GM19193 (cell line): Measurements from ENCODE around the gene DMKN.

Experiments used
- POLR2A ChIP-seq: IDR thresholded peaks from 4 replicates; pipeline ENCODE4 v1.6.1; 2011; ENCODE audit not compliant: insufficient read depth, insufficient read length; ENCODE audit errors: extremely low read depth

DMKN gene

DNA sequence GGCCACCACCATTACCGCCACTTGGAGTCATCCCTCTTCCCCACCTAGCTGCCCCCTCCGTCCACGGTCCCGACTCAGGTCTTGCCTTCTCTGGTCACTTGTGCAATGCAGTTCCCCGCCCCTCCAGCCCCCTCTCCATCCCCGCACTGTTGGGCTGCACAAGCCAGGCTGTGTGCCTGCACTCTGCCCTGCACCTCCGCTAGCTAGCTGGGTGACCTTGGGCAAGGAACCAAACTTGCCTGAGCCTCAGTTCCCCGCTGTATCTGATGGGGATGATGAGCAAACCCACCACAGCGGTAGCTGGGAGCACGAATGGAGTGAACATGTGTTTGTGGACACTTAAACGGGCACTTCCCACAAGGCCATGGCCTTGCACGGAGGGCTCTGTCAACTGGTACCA is 26.4 kb upstream of the DMKN start:
- no peak for TF ChIP-seq POLR2A

DNA sequence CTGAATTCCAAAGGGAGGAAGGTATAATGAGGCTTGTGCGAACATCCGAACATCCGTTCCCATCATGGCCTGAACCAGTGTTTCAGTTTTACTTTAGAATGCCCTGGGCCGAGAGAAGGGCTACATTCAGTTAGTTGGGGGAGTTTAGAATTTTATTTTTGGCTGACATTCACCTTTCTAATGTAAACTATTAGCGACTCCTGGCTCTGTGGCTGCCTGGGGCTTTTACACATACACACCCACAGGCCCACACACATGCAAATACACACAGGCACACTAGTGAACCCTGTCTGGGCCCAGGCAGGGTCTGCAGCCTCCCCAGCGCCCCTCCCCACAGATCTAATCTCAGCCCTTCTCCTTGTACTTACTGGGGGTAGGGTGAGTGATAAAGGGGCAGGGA is 25.9 kb upstream of the DMKN start:
- TF ChIP-seq POLR2A = no peak

DNA sequence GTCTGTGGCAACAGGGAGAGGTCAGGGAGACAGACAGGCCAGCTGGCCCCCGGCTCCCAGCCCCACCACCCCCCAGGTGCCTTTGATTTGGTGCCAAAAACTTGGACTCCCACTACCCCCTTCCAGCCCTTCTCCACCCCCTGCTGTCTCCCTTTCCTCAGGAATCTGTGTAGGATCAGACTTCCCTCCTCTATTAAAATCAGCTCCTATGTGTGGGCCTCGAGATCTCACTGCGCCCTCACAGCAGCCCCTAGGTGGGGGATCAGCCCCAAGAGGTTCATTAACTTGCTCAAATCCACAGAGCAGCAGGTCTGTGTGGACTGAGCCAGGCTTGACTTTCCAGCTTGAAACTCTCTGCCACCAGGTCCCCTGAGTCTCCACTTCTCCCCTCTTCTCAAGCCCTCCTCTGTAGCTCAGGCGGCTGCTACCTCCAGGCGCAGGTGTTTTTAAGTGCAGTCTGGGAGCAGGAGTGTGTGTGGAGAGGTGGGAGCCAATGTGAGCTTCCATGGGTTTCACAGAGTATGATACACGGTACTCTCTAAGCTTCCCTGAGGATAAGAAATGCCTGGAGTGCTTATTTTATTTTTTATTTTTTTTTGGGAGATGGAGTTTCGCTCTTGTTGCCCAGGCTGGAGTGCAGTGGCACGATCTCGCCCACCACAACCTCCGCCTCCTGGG is 21.5 kb upstream of the DMKN start:
- TF ChIP-seq POLR2A = no peak

- TF ChIP-seq POLR2A = no peak
These were observed 20.5 kb upstream of the DMKN start for GRCh38 chr19:35533822-35534392.

GRCh38 chr19:35533201-35533821 is 19.9 kb upstream of the DMKN start, which contains the start of gene GAPDHS:
Gene GAPDHS, plus strand, starts transcription at chr19:35533456. Its CDS starts 72 bp downstream, at chr19:35533528.
- TF ChIP-seq POLR2A = no peak

- no peak for TF ChIP-seq POLR2A
These were observed 17.8 kb upstream of the DMKN start for GRCh38 chr19:35531291-35531690.

DNA sequence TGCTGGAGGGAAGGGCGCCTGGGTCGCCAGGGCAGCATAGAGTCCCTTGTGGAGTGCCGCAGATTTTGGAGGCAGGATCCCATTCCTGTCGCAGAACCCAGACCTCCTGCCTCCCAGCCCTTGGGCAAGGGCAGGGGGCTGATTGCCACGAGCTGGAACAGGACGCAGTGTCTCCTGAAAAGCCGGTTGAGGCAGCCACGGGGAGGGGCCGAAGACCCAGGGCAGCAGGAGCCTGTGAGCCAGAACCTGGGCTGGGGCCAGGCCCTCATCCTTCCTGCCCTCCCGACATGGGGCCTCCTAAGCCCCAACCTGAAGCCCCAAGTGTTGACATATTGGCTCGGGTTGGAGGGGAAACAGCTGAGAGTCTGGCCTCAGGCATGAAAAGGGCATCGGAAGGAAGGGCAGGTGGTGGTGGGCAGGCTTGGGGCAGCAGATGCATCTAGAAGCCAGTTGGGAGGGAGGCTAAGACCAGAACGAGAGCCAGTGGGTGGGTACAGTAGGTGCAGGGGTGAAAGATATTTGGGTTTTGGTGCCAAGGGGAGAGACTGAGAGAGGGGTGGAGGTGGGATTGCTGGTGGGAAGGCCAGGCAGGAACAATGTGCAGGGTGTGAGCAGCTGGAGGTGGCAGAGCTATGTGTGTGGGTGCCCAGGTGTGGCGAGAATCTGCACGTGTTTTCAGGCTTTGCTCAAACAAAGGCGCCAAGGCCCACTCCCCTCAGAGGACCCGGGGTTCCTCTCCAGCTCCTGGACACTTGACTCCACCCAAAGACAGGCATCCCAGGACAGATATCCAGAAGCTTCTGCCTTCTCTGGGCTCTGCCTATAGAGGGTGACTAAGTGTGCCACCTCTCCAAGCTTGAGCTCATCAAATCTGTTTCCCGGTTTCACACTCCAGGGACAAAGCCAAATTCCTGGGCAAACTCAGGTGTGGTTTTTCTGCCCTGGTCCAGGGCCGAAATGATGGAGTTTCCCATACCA is 16.1 kb upstream of the DMKN start:
- no peak for TF ChIP-seq POLR2A

DNA sequence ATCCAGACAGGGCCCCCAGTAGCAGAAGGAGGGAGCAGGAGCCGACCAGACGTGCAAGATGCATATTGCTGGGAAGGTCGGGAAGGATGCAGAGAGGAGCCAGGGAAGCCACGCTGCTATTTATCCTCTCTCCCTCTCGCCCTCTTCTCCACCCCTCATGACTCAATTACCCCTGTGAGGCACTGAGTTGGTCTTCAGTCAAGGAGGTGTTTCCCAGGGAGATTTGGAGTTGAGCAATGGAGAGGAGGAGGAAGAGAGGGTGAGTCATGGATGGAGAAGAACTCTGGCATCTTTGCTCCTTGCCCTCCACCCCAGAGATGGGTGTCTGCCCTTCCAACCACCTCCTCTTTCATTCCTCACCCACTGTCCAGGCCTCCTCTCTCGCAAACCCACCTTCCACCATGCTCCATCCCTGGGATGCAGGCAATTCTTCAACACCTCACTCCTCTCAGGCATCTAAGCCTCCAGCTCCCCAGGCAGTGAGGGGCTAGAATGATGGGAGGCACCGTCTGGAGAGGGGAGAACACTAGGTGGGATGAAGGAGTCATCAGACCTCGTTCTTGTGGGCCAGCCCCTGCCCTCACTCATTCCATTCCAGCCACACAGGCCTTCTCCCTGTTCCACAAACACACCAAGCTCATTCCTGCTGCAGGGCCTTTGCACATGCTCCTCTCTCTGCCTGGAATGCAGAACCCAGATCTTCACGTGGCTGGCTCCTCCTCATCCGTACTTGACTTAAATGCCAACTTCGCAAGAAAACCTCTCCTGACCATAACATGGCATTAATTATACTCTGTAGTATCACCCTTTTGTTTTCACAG is 15.0 kb upstream of the DMKN start, which contains the start of gene SBSN:
SBSN (minus strand) TSS at position 94 of the 821 bp plus-strand sequence; CDS start at position 64, 30 bp downstream.
- no peak for TF ChIP-seq POLR2A

DNA sequence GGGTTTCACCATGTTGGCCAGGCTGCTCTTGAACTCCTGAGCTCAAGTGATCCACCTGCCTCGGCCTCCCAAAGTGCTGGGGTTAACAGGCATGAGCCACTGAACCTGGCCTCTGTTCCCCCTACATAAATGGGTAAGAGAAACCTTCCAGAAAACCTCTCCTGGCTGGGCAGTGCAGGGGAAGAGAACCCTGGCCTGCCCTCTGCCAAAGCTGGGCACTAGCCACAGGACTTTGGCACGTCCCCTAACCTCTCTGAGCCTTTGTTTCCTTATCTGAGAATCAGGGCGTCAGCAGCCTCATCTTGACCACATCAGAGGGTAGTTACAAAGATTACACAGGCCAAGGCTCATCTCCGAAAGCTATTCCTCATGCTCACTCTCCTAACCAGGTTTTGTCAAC is 12.4 kb upstream of the DMKN start:
- TF ChIP-seq POLR2A = no peak

GRCh38 chr19:35524181-35524837 is 10.9 kb upstream of the DMKN start:
- TF ChIP-seq POLR2A = no peak

GRCh38 chr19:35522745-35523327 is 9.4 kb upstream of the DMKN start:
- TF ChIP-seq POLR2A = no peak

DNA sequence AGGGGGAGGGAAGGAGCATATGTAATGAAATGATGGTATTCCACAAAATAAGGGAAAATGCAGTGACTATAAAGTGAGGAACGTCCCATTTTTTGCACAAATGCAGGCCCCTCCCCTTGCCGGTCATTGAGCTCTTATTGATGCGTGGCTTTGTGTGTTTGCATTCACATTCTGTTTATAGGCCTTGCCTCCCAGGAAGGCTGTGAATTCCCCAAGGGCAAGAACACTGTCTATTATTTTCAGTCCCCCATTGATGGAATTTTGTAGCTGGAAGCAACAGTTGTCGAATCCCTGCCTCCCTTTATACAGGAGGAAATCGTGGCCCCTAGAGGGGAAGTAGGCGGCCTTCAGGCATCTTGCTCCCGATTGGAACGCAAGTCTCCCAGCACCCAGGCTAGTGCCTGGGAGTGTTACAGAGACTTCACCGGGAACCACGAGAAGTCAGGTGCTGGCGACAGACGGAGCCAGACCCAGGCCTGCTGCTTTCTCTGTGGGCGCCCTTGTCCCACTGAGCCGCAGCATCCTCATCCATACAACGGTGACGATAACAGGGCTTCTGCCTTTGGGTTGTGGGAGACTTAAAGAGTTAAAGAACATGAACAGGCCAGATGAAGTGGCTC is 7.8 kb upstream of the DMKN start:
- no peak for TF ChIP-seq POLR2A

- TF ChIP-seq POLR2A = no peak
These were observed 5.8 kb upstream of the DMKN start for GRCh38 chr19:35519291-35519690.
